Measurements from ENCODE around the gene ADAMTS5. TPM values are rescaled to one million over a fixed set of nuclear protein-coding genes. Genes with fewer than 3 reads are reported as not detected.

ADAMTS5 gene
- total and polyA plus RNA-seq, 2 of the 8 experiments (the other 6 are each of a cell fraction or from before 2014, with no cell fraction given): 0.20 to 1.1 TPM

- Histone ChIP-seq H2BK120ac (replicated peaks; ENCODE audit: low read depth, low read length) (no peak overlapping the region), H3K27me3 (replicated peaks in 1 of 4; ENCODE audit: control insufficient read depth in 3 of 4, extremely low read depth in 1 of 4, insufficient read depth in 3 of 4, low read length in 3 of 4) (no peaks in the 10 kb centered on the region), H3K9me3 (ENCODE audit: insufficient read depth in 2 of 2, low read depth in 1 of 2, low read length in 1 of 2) (no peaks in the 10 kb centered on the region), H4K8ac (ENCODE audit: extremely low read depth, insufficient read depth, low read length) (no peak overlapping the region), H4K91ac (replicated peaks; ENCODE audit: insufficient read length, low read length) (no peak overlapping the region), H2BK15ac (ENCODE audit: low read length) (peak overlapping the region; percentile 40; the same call in 1 of the 2 replicates), H3K23ac (ENCODE audit: insufficient read length) (no peak overlapping the region), H3K4me1 (replicated peaks in 1 of 4; ENCODE audit: control insufficient read depth in 3 of 4, insufficient read depth in 4 of 4, low read length in 3 of 4) (peaks cover 0 to 4% (median 3%) of the 10 kb centered on the region in 4 experiments; a peak in 3 of 7 replicates), H3K4me2 (ENCODE audit: insufficient read depth in 1 of 2, low read depth in 2 of 2, low read length in 2 of 2) (peak overlapping the region; percentile 12 to 48; a peak in 3 of 4 replicates), H4K20me1 (replicated peaks in 1 of 2; ENCODE audit: control insufficient read depth in 1 of 2, insufficient read depth in 2 of 2, low read length in 2 of 2) (no peaks in the 10 kb centered on the region), H3K18ac (ENCODE audit: extremely low read depth, low read length) (peak overlapping the region; percentile 32; the same call in 1 of the 2 replicates), H3K56ac (replicated peaks; ENCODE audit: insufficient read length, low read depth, low read length) (no peak overlapping the region), H2BK12ac (ENCODE audit: low read depth, low read length) (peak overlapping the region; percentile 99), H3K4me3 (ENCODE audit: extremely low read depth in 1 of 4, insufficient read depth in 2 of 4, low read depth in 3 of 4, low read length in 4 of 4) (peak overlapping the region in 1 of 4 experiments; percentile 10; a peak in 1 of 8 replicates), H3K9ac (replicated peaks in 1 of 4; ENCODE audit: extremely low read depth in 1 of 4, low read depth in 3 of 4, low read length in 3 of 4) (no peak overlapping the region), H2AFZ (ENCODE audit: low read length) (no peak overlapping the region), H3K23me2 (ENCODE audit: low read depth, low read length) (no peaks in the 10 kb centered on the region), H3K36me3 (ENCODE audit: control insufficient read depth in 2 of 4, insufficient read depth in 4 of 4, low read length in 3 of 4) (no peaks in the 10 kb centered on the region), H3K79me1 (ENCODE audit: low read depth, low read length) (no peaks in the 10 kb centered on the region), H3K27ac (ENCODE audit: low read depth, low read length) (no peak overlapping the region), H3K79me2 (ENCODE audit: control insufficient read depth in 1 of 2, insufficient read depth in 2 of 2, low read length in 2 of 2) (no peaks in the 10 kb centered on the region), H3K14ac (ENCODE audit: insufficient read length) (no peak overlapping the region), H2BK5ac (ENCODE audit: low read depth, low read length) (peak overlapping the region; percentile 82; the same call in 1 of the 2 replicates), H3K4ac (replicated peaks; ENCODE audit: insufficient read length, low read depth, low read length) (no peak overlapping the region), H2BK20ac (ENCODE audit: low read length) (0 out of 2 replicates have a peak overlapping the region, but pooled peaks have one; percentile 3), H4K5ac (ENCODE audit: insufficient read length, low read depth, low read length) (no peak overlapping the region), H2AK5ac (ENCODE audit: low read depth, low read length) (no peak overlapping the region)
- CTCF ChIA-PET (ENCODE audit: partially characterized antibody): interaction anchor here (0.7 to 1.4 kb wide), 11 partner anchors 20 to 620 kb away, joined by 3 to 5 read pairs (median 3); partner anchors contain the start of gene ADAMTS5
- POLR2A ChIA-PET (ENCODE audit: partially characterized antibody): interaction anchor here (0.6 to 1.6 kb wide), 2 partner anchors 57 to 65 kb away, joined by 3 to 5 read pairs; partner anchors contain the start of gene ADAMTS5
- 62% methylated on average over 3 of the region's 3 CpGs; no CpG with 5 or more reads in 1 of the 2 experiments for WGBS, 2 experiments (ENCODE audit: extremely low coverage in 1 of 2, insufficient coverage in 1 of 2, insufficient read length in 1 of 2, insufficient replicate concordance in 2 of 2, low coverage in 1 of 2, low lambda C conversion rate in 2 of 2, missing lambda C conversion rate in 1 of 2)
- peak; percentile 25 to 53 for DNase-seq (ENCODE audit: low read depth in 1 of 2, low spot score in 2 of 2)
- FAIRE-seq: peak; percentile 63
- TF ChIP-seq SIRT6 (IDR thresholded peaks at IDR 0.05; ENCODE audit: low read length) (no peak), ATF2 (IDR thresholded peaks at IDR 0.05; ENCODE audit: low read length) (0 out of 2 replicates have a peak, but pooled peaks have one; percentile 28), ZNF274 (IDR thresholded peaks at IDR 0.05; ENCODE audit: borderline replicate concordance, extremely low read depth, low read length) (no peak), CBX8 (IDR thresholded peaks at IDR 0.05; ENCODE audit: borderline replicate concordance, low read depth, low read length) (no peak), KDM1A (IDR thresholded peaks at IDR 0.05; ENCODE audit: borderline replicate concordance, low read length) (no peak), PHF8 (conservative IDR thresholded peaks at IDR 0.05; ENCODE audit: low read depth, low read length) (no peak), POLR2AphosphoS5 (IDR thresholded peaks at IDR 0.05; ENCODE audit: low read depth, low read length) (no peak), SIX5 (IDR thresholded peaks at IDR 0.05; ENCODE audit: low read depth, low read length) (no peak), TEAD4 (IDR thresholded peaks at IDR 0.05; ENCODE audit: low read depth, low read length) (peak; percentile 97), SP1 (IDR thresholded peaks at IDR 0.05; ENCODE audit: low read depth, low read length) (peak; percentile 87), ATF3 (IDR thresholded peaks at IDR 0.05; ENCODE audit: insufficient read depth, low read depth, low read length) (no peak), CHD2 (IDR thresholded peaks at IDR 0.05; ENCODE audit: low read length) (no peak)
Measured at GRCh38 chr21:26909972-26910371, 56.9 kb downstream of the ADAMTS5 start.

All from H1 (cell line).